Measurements from ENCODE around the gene TCEAL3.

Gene TCEAL3, protein sequence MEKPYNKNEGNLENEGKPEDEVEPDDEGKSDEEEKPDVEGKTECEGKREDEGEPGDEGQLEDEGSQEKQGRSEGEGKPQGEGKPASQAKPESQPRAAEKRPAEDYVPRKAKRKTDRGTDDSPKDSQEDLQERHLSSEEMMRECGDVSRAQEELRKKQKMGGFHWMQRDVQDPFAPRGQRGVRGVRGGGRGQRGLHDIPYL

DNA sequence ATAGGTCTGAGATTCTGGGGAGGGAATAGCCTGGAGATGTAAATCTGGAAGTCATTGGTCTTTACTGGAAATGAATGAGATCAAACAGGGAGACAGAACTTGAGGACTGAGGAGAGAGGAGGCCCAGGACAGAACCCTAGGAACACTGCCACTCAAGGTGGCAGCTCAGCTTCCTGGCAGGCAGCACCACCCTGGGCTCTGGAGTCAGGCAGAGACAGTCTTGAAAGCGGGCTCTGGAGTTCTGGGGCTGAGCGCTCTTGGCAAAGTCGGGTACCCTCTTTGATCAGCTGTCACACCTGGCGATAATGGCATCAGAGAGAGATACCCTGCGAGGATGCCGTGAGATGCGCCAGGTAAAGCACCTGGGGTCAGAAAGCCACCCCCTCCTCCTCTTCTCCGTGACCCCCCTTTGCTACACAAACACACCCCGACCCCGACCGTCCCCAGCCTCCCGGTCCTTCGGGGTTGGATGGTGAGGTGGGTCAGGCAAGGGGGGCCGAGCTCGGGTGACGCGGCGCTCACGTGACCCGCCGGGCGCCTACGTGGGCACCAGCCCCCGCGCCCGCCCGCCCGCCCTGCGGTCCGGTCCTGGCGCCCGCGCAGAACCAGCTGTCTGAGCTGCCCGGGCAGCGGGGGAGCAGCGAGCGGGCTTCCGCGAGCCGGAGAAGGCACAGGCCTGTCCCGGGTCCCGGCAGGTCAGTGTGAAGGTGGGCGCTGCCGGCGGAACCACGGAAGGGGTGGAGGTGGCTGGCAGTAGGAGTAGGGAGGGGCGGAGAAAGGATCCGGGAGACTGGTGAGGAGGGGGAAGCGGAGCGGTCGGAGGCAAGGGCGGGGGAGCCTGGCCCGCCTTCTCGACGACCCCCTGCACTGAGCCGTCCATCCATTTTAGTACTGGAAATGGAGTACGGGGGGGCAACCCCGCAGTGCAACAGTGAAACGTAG is at the start of gene TCEAL3:
TSS of gene TCEAL3 (plus strand) at position 600 of the 942 bp plus-strand sequence. CDS start 1,102 bp downstream, outside the sequence.
- TF ChIP-seq, protein P1, sequence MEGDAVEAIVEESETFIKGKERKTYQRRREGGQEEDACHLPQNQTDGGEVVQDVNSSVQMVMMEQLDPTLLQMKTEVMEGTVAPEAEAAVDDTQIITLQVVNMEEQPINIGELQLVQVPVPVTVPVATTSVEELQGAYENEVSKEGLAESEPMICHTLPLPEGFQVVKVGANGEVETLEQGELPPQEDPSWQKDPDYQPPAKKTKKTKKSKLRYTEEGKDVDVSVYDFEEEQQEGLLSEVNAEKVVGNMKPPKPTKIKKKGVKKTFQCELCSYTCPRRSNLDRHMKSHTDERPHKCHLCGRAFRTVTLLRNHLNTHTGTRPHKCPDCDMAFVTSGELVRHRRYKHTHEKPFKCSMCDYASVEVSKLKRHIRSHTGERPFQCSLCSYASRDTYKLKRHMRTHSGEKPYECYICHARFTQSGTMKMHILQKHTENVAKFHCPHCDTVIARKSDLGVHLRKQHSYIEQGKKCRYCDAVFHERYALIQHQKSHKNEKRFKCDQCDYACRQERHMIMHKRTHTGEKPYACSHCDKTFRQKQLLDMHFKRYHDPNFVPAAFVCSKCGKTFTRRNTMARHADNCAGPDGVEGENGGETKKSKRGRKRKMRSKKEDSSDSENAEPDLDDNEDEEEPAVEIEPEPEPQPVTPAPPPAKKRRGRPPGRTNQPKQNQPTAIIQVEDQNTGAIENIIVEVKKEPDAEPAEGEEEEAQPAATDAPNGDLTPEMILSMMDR (IDR thresholded peaks at IDR 0.05): no peak
- Mint-ChIP-seq H3K9me3 (peaks cover 20% of the 10 kb centered on the region), H3K4me1 (peaks cover 4% of the 10 kb centered on the region), H3K27me3 (ENCODE audit: low read depth, poor library complexity) (peaks cover 18% of the 10 kb centered on the region), H3K4me3 (peak within 1 kb of the TSS; percentile 80), H3K36me3 (ENCODE audit: low read depth) (peaks cover 24% of the 10 kb centered on the region), H3K27ac (no peak within 1 kb of the TSS)
- DNase-seq: peak; percentile 63

DNA sequence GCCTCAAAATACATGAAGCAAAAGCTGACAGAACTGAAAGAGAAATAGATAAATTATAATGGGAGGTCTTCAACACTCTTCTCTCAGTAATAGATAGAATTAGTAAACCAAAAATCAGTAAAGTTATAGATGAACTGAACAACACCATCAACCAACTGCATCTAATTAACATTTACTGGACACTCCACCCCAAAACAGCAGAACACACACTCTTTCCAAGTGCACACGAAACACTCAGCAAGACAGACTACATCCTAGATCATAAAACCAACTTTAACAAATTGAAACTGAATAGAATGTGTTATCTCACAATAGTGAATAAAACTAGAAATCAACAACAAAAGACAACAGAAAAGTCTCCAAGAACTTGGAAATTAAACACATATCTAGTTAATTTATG is 47.5 kb upstream of the TCEAL3 start:
- H3K9me3 Mint-ChIP-seq: peaks cover 4% of the 10 kb centered on the region
- TF ChIP-seq, protein P1 (IDR thresholded peaks at IDR 0.05): no peak
- no peak for DNase-seq
- H3K36me3 Mint-ChIP-seq (ENCODE audit: low read depth): no peaks in the 10 kb centered on the region
- H3K27ac Mint-ChIP-seq: no peak overlapping the region
- H3K27me3 Mint-ChIP-seq (ENCODE audit: low read depth, poor library complexity): peaks cover 29% of the 10 kb centered on the region
- no peak overlapping the region for H3K4me3 Mint-ChIP-seq
- H3K4me1 Mint-ChIP-seq: no peaks in the 10 kb centered on the region

DNA sequence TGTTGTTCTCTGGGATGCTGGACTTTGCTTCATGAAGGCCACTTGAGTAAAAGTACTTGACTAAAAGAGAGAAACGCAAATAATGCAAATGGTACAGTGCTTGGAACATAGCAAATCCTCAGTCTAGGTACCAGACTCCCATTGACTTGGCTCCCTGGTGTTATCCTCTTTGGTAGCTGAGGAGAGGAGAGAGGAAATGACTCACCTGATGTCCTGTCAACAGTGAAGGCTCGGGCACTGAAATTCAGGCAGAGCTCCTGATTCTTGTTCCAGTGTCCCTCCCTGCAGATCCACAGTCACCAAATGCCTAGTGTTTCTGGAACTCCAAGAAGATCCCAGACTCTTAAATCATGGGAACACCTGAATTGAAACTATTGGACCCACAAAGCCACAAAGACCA is 45.0 kb upstream of the TCEAL3 start:
- Mint-ChIP-seq H3K9me3 (peaks cover 4% of the 10 kb centered on the region), H3K27me3 (ENCODE audit: low read depth, poor library complexity) (peaks cover 18% of the 10 kb centered on the region), H3K27ac (no peak overlapping the region), H3K4me1 (no peaks in the 10 kb centered on the region), H3K36me3 (ENCODE audit: low read depth) (no peaks in the 10 kb centered on the region), H3K4me3 (no peak overlapping the region)
- TF ChIP-seq, protein P1 (IDR thresholded peaks at IDR 0.05): no peak
- DNase-seq: no peak

DNA sequence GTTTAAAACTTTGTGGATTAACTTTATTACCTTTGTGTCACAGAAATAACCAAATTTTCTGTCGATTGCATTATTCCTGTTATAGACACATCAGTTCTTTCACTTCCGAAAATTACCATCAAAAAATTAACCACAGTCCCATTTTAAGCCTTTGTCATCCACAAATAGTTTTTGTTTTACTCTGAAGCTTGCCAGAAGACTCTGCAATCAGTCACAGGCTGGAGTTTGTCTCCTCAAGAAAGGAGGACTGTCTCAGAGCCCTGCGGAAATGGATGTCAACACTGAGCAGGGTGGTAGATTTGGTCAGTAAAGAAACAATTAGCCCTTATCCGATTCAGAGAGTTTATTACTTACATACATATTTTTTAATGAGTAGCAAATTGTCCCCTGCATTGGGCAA is 42.6 kb upstream of the TCEAL3 start:
- Mint-ChIP-seq H3K4me1 (no peaks in the 10 kb centered on the region), H3K36me3 (ENCODE audit: low read depth) (no peaks in the 10 kb centered on the region), H3K27me3 (ENCODE audit: low read depth, poor library complexity) (peaks cover 8% of the 10 kb centered on the region), H3K4me3 (no peak overlapping the region), H3K9me3 (peaks cover 4% of the 10 kb centered on the region), H3K27ac (no peak overlapping the region)
- TF ChIP-seq, protein P1 (IDR thresholded peaks at IDR 0.05): no peak
- DNase-seq: no peak

DNA sequence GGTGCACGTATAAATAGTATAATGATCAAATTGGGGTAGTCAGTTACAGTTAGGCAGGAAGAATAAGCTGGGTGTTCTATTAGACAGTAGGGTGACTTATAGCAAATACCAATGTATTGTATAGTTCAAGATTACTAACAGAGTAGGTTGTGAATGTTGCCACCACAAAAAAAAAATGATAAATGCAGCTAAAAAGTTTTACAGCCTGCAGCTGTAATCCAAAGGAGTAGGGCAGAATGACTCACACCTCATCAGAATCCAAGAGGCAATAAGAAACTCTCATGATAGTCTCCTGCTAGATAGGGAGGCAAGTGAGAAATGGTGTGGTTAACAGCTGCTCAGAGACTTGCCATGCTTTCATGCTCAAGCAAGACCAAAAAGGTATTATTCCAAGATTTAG is 42.0 kb upstream of the TCEAL3 start:
- Mint-ChIP-seq H3K27ac (no peak overlapping the region), H3K4me3 (no peak overlapping the region), H3K36me3 (ENCODE audit: low read depth) (no peaks in the 10 kb centered on the region), H3K9me3 (peaks cover 4% of the 10 kb centered on the region), H3K27me3 (ENCODE audit: low read depth, poor library complexity) (peaks cover 3% of the 10 kb centered on the region), H3K4me1 (no peaks in the 10 kb centered on the region)
- DNase-seq: no peak
- TF ChIP-seq, protein P1 (IDR thresholded peaks at IDR 0.05): no peak

Measured in nephron progenitor cell (in vitro differentiated cells).